HG02798 (cell line): ENCODE data around the gene ECEL1.

ENCODE experiments used
- ATAC-seq: cut with Tn5 transposase; IDR thresholded peaks from one replicate; pipeline ENCODE4 v1.9.1; 2021; ENCODE audit warnings: mild to moderate bottlenecking; ENCODE audit not compliant: unreplicated experiment, poor library complexity

Gene ECEL1

GRCh38 chr2:232502511-232502910, 14.9 kb upstream of the ECEL1 start:
- ATAC-seq, result no peak

GRCh38 chr2:232501794-232502390, 14.3 kb upstream of the ECEL1 start:
- no peak for ATAC-seq

DNA sequence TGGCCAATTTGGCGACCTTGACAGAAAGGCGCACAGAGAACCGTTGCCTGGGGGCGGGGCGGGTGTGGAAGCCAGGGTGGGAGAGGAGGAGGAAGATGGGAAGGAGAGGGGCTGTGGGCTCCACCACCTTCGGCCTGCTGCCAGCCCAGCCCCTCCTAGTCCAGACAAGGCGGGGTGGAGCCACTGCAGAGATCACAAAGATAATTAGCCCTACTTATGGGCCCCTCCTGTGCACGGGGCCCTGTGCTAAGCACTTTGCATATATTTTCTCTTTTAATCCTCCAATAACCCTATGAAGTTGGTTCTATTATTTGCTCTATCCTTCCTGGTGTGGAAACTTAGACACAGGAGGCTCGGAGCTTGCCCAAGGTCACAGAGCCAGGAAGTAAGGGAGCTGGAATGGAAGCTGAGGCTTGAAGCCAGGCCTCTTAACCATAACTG, 13.7 kb upstream of the ECEL1 start:
- no peak for ATAC-seq

GRCh38 chr2:232498452-232498851, 10.8 kb upstream of the ECEL1 start:
- ATAC-seq, result no peak

DNA sequence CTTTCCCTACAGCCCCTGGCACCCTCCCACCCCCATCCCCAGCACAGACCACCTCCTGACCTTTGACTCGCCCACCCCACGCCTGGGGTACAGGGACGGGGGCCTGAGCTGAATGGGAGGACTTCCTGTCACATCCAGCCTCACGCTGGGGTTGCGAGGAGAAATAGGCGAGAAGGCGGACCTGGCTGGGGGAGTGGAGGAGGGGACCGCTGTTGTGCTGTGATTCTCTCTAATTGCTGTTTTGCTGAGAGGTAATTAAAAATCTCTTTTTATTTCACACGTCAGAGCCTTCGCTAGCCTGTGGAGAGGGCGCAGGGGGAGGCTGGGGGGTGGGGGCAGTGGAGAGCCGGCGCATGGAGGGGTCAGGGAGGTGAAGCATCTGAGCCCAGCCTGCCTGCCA, 9.7 kb upstream of the ECEL1 start:
- ATAC-seq, result no peak

- ATAC-seq, result no peak
Measured at GRCh38 chr2:232496501-232497270, 9.1 kb upstream of the ECEL1 start.

DNA sequence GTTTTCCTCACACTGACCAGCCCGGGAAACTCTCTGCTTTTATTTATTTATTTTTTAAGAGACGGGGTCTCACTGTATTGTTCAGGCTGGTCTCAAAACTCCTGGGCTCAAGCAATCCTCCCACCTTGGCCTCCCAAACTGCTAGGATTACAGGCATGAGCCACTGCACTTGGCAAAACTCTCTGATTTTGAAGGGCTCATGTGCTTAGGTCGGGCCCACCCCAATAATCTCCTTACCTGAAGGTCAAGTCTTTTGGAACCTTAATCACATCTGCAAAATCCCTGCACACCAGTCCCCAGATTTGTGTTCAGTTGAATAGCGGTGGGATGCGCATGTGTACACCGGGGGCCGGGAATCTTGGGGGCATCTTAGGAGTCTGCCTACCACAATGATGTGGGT, 7.7 kb upstream of the ECEL1 start:
- no peak for ATAC-seq

GRCh38 chr2:232494542-232494941, 6.9 kb upstream of the ECEL1 start:
- no peak for ATAC-seq

DNA sequence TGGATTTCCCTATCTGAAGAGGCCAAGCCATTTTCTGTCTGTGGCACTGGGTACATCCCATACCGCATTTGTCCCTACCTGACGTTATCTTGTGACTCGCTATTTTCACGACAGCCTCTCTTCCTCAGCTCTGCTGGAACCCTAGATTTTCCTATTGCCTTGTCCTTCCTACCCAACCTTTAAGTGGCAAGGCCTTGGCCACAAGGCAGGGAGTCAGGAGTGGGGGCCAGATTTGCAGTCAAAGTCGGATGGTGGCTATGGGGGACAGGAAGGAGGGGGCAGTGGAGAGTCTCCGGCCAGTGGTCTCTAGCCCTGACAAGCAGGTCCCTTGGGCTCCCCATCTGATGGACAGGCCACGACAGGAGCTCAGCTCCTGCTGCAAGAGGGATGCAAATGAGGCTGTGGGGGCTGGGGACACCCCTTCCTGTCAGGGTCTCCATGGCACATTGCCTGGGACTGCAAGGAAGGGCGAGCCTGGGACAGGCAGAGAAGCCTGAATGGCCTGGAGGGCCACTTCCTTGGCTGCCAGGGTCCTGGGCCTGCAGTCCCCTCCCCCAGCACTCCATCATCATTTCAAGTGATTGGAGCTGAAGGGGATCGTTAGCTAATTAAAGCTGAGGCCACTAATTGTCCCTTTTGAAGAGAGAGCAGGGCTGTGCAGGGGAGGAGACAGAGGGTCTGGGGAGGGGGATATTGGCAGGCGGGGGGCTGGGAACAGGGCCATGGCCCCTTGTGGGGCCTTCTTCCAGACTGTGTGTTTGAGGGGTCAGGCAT, 6.3 kb upstream of the ECEL1 start:
- no peak for ATAC-seq

DNA sequence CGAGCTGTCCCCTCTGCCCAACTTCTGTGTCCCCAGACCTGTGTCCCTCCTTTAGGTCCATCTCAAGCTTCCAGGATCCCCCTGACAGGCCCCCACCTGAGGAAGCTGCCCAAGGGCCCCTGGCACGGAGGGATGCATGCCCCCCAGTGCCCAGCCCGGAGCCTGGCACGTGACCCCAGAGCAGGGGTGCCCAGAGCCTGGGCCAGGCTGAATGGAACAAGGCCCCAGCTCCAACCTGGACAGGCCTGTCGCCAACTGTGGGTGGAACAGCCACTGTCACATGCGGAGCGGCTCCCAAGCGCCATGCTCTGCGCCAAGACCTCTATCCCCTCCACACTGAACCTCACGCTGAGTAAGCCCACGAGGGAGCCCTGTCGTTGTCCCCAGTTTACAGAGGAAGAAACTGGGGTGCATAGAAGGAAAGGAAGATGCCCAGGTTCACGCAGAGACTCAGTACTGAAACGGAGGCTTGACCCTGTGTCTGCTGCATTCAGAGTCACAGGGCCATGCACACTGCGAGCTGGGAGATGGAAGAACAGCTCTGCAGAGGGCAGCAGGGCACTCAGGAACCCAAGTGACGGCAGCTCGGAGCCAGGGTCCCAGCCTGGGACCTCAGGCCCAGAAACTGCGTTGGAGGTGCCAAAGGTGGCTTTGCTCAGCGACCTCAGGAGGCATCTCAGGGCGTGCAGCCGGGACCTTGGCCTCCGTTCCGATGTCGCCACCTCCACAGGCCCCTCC, 5.5 kb upstream of the ECEL1 start:
- no peak for ATAC-seq

- ATAC-seq, result no peak
Measured at GRCh38 chr2:232492236-232492848, 4.7 kb upstream of the ECEL1 start.

GRCh38 chr2:232491139-232491780, 3.6 kb upstream of the ECEL1 start:
- no peak for ATAC-seq

DNA sequence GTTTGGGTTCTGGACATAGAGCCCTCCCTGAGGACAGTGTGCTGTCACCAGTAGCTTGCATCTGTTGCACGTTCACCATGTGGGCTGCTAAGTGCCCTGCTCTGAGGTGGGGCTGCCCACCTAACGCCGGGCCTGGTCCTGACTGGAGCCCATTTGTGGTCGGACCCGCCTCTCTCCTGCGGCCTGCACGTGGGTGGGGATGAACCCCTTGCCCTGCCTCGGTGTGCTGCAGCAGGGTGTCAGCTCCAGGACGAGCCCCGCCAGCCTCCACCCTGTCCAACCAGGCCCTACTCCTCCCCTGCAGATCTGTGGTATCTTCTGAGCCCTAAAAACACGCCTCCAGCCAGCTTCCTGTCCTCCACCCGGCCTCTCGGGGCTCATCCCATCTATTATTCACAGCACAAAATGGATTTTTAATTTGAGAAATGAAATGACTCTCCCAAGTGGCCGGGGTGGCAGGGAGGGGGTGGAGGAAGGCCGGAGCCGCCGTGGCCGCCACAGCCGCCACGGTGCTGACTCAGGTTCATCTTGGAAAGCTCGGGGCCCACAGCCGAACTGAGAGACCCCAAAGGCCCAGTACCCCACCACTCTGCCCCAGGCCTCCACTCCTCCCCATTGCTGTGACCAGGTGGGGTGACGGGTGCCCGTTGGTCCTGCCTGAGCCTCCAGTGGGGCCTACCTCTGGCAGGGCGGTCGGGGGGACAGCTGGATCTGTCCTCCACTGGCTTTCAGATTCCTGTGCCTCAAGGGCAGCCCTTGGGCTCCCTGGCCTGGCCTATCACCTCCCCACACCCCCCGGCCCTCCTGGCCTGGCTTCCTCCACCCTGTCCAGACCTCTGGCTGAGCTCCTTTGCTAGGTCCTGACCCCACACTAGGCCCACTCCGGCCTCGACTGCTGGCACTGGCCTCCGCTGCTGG, 2.8 kb upstream of the ECEL1 start:
- ATAC-seq, result no peak

GRCh38 chr2:232489516-232490220, 2.0 kb upstream of the ECEL1 start:
- ATAC-seq, result no peak

GRCh38 chr2:232488721-232489300, 1.2 kb upstream of the ECEL1 start:
- no peak for ATAC-seq

GRCh38 chr2:232488097-232488711, 570 bp upstream of the ECEL1 start:
- no peak for ATAC-seq
